COLO668 (cell line): Measurements from ENCODE around the gene LDHAL6B.
A peak's percentile ranks its signal among the peaks of the same experiment; 100 is the strongest.
"Not testable (repeated sequence)": the region's sequence is repeated elsewhere in the genome, so short reads cannot be mapped to it uniquely, and the experiment has no call there.

ENCODE experiments used
- DNase-seq: peaks from one replicate; lab custom pipeline; 2025; ENCODE audit not compliant: unreplicated experiment; lab: John Stamatoyannopoulos, UW

LDHAL6B gene

DNA sequence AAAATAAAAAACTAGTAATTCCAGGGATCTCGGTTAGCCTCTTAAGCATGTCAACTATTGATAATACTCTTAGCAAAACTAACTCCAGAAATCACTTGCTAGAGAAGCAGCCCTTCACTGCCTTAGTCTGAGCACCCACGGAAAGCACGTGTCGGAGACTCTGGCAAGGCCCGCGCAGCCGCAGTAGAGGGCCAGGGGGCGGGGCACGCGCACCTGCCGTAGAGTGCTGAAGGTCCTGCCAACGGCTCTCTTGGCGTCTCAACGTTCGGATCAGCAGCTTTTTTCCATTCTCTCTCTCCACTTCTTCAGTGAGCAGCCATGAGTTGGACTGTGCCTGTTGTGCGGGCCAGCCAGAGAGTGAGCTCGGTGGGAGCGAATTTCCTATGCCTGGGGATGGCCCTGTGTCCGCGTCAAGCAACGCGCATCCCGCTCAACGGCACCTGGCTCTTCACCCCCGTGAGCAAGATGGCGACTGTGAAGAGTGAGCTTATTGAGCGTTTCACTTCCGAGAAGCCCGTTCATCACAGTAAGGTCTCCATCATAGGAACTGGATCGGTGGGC lies at the start of gene LDHAL6B:
TSS of gene LDHAL6B (plus strand) at position 221 of the 561 bp plus-strand sequence. CDS start at position 319, 98 bp downstream.
- no peak for DNase-seq

DNA sequence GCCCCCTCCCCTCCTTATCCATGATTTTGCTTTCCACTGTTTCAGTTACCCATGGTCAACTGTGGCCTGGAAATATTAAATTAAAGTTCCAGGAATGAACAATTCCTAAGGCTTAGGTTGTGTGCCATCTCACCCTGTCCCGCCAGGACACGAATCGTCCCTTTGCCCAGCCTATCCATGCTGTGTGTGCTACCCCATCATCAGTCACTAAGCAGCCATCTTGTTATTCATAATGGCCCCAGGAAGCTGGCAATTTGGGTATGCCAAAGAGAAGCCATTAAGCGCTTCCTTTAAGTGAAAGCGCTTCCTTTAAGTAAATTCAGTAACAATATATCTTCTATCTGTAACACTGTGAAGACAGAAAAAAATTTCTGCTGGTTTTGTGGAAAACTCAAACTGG lies 49.2 kb upstream of the LDHAL6B start:
- DNase-seq: no peak

DNA sequence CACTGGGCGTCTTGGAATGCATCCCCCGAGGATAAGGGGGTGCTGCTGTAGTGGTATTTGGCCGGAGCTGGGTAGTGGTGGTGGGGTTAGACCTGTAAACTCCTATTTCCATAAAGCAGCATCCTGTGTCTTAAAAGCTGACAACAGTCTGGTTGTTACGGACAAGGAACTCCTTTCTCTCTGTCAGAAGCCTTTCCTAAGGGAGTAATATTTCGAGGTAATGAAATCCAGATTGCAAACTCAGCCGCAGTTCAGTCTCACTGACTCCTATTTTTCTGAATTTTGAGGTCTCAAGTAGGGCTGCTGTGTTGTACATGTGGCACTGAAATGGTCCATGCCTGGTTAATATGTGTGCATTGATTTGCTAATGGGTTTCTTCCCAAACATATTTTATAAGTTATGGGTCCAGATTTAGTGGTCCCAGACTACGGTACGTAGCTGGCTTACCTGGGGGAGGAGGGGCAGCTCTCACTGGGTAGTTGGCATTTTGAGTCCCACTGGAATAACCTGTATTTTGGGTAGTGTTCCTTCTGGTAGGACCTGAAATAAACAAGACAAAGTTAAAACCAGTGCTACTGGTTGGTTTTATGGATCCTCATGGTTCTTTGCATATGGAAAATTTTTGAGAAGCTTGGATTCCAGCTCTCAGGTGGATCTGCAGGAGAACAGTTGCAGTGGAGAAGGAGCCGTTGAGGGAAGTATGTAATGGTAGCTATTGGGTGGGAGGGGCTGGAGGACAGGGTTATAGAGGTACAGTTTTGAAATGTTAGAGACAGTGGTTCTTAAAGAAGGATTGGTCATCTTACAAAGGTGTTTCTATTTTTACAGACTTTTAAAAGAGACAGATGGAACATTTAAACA lies 48.6 kb upstream of the LDHAL6B start:
- DNase-seq: no peak

DNA sequence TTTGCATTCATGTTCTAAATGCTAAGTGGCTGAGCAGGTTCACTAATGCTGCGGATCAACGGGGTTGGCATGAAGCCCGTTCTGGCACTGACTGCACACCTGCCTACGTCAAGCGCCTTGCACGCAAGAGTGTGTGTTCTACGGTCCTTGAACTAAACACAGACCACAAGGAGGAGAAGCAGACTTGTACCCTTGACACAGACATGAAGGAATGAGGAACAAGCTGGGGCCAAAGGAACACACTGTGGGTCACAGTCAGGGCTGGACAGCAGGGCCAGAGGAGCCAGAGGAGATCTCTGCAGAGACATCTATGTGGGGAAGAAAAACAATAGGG lies 48.0 kb upstream of the LDHAL6B start:
- peak; percentile 34 for DNase-seq

DNA sequence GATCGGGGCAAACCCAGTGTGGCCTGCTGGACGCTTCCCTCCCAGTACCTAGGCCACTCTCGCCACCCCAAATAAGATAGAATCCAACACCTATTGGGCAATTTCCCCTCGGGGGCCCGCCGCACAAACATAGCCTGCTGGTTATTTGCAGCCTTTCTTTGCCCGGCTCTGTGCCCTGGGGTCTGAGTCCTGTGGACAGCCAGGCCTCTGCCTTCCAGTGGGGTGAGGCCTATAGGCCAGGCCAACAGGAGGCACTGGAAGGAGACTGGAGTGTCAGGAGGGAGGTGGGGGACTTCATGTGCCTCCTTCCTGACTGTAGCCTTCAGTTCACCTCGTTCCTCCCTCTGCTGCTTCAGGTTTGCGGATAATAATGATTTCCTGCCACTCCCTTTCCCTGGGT lies 47.4 kb upstream of the LDHAL6B start:
- DNase-seq: no peak

DNA sequence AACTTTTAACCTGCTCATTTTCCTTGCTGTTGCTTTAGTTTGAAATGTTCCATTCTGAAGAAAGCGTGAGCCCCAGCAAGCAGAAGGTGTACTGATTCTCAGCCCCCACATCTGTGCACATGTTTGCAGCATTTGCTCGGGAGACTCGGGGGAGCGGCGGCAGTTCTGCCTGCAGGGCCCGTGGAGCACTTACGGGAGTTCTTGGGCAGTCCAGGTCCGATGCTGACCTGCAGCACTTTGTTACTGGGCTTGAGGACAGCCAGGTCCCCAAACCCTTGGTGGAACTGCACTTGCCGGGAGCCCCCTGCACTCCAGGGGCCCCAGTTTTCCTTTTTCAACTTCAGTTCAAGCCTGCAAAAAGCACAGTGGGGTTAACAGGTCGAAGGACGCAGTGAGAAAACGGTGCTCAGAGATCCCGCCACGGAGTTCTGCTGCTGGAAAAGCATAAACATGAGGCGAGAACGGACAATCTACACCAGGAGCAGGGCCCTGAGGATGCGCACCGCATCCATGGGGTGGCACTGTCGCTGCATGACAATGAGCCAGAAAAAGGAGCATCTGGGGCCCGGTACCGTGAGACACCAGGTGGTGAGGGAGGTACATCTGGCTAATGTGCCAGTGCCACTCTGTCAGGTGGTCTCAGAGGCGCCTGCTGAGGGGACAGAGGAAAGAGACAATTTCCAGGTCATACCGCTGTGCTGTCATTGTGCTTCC lies 45.6 kb upstream of the LDHAL6B start:
- peak; percentile 72 for DNase-seq

DNA sequence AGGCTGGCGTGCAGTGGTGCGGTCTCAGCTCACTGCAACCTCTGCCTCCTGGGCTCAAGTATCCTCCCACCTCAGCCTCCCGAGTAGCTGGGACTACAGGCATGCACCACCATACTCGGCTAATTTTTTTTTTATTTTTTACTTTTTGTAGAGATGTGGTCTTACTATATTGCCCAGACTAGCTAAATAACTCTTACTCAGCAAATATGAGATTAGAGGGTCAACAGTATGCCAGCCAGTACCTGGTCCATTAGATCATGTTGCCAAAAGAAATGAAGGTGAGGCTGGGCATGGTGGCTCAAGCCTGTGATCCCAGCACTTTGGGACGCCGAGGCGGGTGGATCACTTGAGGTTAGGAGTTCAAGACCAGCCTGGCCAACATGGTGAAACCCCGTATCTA lies 44.6 kb upstream of the LDHAL6B start:
- DNase-seq: not testable (repeated sequence)

DNA sequence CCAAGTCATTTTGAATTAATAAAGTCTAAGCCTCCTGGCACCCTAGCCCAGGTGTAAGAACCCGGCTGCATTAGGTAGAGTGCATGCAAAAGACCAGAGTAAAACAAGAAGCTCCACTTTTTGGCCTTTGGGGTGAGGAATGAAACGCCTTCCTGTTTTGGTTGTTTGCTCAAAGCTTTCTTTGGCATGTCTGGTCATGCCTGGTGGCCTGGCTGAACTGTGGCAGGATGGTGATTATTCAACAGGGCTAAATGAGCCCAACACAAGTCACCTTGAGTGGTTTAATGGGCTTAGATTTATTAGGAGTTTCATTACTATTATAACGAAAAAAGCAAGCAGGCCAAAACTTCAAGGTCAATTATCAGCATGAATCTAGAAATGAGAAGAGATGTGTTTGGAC lies 40.9 kb upstream of the LDHAL6B start:
- peak; percentile 21 for DNase-seq

DNA sequence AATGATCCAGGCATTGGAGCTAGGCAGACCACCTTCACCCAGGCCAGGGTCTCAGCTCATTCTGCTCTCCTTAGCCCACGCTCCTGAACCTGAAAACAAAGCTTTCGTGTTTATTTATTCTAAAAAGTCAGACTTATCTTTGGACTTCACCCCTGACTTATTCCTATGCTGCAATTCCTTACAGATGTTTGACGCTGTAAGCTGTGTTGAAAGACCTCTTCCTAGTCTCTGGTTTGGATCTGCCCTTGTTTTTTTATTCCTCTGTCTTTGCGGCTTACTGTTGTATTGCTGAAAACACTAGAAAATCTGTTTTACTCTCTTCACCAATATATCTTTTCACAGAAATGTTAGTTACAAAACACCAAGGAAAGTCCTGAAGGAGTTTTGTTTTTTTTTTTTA lies 40.5 kb upstream of the LDHAL6B start:
- DNase-seq: no peak

DNA sequence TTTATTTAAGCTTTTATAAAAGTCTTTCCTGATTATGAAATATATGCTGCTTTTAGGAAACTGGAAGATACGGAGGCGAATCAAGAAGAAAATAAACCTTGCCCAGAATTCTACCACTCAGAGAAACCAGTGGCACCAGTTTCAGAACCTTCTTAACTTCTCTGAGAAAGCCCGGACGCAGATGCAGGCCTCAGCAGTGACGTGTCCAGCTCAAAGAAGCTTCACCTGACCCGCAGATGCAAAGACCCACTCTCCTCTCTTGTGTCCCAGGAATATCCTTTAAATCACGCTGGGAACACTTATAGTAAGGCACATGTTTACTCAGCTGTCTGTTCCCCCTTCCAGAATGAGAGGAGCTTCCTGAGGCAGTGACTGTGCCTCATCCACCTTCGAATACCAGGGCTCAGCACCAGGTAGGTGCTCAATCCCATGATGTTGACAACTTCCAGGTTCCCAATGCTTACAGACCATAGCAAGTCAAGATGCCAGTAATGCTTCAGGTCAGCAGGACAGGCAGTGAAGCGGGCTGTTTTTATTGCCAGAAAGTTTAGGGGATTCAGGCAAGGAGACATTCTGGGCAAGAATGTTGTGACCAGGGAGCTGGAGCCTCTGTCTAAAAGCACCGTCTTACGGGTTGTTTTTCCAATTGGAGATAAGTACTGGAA lies 39.9 kb upstream of the LDHAL6B start:
- DNase-seq: peak; percentile 17

DNA sequence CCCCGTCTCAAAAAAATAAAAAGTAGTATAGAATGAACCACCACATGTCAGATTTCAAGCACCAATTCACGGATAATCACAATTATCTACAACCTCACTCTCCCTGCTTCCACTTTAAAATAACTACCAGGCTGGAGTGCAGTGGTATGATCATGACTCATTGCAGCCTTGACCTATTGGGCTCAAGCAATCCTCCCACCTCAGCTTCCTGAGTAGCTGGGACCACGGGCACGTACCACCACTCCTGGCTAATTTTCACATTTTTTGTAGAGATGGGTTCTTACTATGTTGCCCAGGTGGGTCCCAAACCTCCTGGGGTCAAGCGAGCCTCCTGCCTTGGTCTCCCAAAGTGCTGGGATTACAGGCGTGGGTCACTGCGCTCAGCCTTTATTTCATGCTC lies 38.1 kb upstream of the LDHAL6B start:
- DNase-seq: no peak

DNA sequence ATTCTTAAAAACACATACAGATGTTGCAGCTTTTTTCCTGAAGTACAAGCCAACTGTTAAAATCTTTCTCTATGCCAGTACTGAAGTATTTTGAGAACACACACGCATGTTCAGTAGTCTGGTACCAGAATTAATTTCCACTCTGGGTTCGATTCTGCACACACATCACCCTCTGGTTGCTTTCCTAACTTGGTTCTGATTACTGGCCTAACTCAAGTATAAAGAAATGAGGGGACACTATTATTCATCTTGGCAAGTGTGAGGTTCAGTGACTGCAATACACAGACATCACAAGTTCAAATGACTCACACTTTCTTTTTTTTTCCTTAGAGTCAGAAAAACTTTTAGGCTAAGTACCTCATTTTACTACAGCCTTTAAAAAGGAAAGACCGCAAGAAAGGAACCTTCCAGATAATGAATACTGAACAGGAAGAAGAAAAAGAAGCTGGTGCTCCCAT lies 37.4 kb upstream of the LDHAL6B start:
- DNase-seq: no peak

DNA sequence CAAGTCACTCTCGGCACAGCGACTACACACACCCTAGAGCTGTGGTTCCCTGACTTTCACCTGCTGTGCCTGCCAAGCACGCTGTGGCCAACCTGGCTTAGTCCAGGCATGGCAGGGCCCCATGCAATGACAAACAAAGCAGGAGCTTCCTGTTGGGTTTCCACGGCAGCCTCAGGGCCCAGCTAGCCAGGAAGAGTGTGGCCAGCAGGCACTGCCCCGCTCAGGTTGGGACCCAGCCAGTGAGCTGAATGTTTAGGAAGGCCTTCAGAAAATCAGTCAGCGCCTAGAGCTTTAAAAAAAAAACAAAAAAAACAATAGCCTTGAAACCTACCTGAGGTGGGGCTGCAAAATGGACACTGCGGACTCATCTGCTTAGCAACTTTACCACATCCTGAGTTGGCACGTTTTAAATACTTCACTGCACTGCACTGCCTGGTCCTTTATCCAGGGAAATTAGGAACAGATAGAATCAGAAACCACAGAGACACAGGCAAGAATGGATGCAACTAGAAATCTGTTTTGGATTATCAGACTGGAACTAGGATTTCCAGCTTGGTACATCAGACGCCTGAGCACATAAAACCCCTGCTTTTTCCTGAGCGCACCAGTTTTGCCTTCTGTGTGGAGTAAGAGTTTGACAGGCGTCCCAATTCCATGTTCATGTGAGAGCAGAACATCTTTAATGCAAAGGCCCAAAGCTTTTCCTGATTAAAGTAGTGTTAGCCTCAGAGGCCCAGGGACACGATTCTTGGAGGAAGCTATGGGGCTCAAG lies 36.2 kb upstream of the LDHAL6B start:
- DNase-seq: peak; percentile 73

DNA sequence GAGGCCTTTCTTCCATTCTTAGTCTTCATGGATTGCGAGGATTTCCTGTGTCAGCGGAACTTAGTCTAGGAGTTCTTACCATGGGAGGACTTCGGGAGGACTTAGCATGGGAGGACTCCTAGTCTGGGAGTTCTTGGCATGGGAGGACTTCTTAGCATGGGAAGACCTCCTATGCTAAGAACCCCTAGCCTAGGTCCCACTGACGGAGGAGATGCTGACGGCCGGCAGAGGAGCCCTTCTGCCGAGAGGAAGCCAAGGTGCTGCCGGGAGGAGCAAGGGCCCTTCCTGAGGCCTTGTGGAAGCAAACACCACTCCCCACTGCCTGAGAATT lies 35.6 kb upstream of the LDHAL6B start:
- no peak for DNase-seq

DNA sequence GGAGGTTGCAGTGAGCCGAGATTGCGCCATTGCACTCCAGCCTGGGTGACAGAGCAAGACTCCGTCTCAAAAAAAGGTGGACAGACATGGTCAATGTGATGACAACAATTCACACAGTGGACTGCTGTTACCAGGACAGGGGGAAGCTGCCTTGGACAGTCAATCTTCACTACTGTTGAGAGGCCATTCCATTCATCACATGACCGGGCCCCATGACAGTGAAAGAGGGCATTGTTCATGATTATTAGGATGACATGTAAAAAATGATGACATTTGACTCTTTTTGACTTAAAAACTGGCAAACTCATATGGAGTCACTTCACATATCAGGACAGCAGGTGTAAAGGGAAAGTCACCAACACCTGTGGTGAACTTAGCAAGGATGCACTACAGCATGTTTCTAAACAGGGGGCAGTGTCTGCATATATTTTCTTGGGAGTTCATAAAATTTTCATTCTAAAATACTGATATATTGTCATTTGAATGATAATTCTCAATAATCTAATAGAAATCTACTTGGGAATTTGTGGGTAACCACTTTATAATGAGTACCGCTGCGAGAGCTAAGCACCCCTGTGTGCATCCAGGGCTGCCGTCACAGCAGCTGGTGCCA lies 34.2 kb upstream of the LDHAL6B start:
- no peak for DNase-seq

DNA sequence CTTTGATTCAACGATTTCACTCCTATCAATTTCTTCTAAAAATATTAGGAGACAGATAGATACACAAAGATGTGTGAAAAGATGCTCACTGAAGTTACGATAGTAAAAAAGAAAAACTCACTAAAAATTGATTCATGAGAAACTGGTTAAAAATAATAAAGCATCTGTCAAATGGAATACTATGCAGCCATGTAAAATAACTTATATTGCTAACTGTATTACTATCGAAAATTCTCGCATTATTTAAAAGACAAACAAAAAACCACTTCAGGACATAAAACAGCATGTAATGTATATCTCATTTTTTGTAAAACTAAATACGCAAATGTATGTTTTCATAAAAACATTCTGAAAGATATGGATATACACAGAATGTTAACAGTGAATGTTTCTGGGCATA lies 33.4 kb upstream of the LDHAL6B start:
- no peak for DNase-seq

DNA sequence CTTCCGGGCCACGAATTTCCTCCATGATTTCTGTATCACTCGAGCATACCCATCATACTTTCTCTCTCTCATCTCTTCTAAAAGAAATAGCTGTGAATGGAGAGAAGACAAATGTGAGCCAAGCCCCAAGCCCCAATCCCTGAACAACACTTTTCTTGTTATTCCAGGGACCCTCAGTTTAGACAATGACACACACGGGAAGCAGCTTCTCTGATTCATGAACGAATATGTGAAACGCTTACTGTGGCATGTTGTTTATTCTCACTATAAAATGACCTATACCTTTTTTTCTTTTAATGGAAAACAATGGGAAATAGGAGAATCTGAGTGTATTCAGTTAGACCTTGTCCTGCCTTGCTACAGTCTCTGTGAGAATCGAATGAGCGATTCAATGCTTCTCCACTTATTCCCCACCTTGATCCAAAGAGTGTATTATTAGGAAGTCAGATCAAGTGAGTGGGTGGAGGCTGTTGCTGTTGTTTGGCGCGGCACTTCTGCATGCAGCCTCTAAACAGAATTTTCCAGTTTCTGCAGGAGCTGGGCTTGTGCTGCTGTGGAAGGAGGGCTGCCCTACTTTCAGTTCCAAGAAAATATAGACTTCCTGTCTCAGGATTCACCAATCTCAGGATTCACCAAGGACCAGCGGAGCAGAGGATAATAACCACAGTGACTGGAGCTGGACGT lies 32.4 kb upstream of the LDHAL6B start:
- no peak for DNase-seq

DNA sequence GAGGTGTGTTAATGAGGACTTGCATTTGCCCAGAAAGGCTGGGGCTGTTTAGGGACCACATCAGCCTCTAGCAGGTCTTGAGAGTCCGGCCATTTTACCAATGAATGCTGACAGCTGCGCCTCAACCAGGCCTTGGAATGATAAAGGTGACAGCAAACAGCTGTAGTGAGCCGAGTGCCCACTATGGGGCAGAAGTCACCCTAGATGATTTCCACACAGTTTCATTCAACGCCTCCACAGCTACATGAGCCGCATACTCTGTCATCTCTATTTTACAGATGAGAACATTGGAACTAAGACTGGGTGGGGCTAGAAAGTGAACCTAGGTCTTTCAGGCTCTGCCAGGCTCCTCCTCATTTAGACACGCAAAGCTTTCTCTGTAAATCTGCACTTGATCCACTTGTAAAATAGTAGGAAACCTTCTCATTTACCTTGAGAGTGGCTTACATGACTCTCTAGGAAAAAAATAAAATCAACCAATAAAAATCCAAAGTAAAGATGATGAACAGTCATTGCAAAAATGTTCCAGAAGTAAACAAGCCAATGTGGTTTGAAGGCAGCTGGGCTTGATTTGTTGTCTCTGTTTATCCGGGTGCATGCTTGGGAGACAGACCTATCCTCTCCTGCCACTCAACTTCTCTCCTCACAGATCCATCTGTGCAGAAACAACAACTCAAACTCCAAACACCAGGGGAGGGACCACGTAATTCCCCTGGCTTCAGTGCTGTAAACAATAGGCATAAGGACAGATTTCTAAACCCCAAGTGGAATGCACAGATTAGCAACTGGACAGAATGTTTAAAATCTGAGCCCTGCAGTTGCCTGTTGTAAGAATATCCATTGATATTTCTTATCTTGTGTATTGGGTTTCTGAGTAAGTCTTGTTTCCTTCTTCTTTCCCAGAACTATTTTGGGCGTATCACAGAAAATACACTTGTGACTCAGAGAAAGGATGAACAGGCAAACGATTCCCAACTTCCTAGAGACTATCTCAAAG lies 31.5 kb upstream of the LDHAL6B start:
- DNase-seq: peak; percentile 38
